Stimulated activated CD4-positive, alpha-beta T cell treated with anti-CD3 and anti-CD28 coated beads, TNF-alpha, amount 100 ng/mL, for 48 hours (primary cell): Measurements from ENCODE around the gene NDRG2.

Source experiments
- DNase-seq, 3 donors: peaks; one replicate each; pipeline ENCODE4 v3.0.0-alpha.2; 2020; ENCODE audit warnings: low read depth in 3 of 3

Gene NDRG2

DNA sequence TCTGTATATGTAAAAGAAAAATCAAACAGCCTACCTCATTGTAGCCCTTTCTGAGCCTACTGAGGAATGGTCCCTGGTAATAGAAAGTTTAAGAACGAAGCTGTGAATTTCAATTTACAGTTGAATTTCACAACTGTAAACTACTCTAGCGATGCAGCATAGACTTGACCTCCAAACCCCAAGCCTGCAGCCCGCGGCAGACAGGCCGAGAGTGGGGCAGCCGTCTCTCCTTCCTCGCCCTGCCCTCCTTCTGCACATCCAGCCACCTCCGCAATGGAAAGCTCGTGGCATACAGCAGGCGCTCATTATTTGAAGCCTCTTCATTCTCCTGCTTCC is 54.2 kb downstream of the NDRG2 start:
- DNase-seq: no peak

DNA sequence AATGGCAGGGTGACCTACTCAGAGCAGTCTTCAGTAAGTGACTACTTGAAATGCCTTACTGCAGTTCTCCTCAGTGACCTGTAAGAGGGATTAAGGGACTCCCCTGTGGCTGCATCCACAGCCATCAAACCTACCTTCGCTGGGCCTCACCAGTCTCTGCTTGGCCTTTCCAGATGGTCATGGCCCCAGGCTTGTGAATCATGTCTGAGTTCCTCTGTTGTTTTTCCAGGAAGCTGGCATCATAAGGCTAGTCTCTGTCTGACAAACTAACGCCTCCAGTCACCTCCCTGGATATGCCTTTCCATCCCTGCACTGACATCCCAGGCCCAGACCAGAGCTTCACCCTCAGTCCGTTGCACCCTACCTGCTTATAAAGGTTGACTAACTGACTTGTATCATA is 55.5 kb downstream of the NDRG2 start:
- no peak for DNase-seq
